GM21367 (cell line): ENCODE measurements around the gene KCNAB2.

Experiments used
- ATAC-seq: cut with Tn5 transposase; IDR thresholded peaks from one replicate; pipeline ENCODE4 v1.9.1; 2021; ENCODE audit not compliant: unreplicated experiment

The KCNAB2 gene

DNA sequence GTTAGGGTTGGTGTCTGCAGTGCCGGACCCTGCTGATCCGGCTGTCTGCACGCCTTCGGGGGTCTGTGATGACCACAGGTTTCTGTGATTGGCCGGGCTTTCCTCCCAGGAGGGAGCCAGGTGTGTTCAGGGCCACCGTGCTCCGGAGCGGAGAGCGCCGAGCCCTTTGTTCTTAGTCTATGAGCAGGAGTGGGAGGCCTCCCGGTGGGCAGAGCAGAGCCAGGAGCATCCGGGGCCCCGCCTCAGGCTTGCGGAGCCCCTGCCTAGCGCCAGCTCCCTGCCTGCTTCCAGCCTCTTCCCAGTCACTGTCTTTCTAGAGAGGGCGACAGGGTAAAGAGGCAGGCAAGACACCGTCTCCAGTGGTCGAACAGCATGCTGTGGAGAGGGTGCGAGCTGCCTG, 31.8 kb downstream of the KCNAB2 start:
- ATAC-seq: no peak

DNA sequence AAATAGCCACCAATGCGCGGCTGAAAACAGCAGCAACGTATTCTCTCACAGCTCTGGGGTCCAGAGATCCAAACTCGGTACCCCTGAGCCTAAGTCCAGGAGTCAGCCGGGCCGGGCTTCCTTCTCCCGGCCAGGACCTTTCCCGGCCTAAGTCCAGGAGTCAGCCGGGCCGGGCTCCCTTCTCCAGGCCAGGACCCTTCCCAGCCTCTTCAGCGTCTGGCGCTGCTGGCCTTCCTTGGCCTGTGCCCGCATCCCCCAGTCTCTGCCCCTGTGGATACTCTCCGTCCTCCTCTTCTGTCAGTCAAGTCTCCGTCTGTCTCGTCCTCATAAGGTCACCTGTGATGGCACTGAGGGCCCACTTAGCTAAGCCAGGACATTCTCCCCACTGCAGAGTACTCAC, 32.2 kb downstream of the KCNAB2 start:
- ATAC-seq: no peak

GRCh38 chr1:6080469-6080868, 34.8 kb downstream of the KCNAB2 start:
- no peak for ATAC-seq

DNA sequence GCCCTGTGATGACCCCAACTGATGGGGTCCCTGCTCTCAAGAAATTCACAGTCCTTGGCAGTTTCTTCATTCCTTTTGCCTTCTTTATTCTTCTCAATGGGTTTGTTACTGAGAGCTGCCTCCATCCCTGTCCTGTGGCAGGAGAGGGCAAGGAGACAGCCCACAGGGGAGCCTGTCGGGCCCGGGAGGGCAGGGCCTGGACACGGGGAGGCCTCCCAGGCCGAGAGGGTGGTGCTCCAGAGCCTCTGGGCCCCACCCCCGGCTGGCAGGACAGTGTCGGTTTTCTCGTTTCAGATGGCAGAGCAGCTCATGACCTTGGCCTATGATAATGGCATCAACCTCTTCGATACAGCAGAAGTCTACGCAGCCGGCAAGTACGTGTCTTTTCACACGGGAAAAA, 36.2 kb downstream of the KCNAB2 start:
- ATAC-seq: no peak

GRCh38 chr1:6082430-6082971, 36.8 kb downstream of the KCNAB2 start:
- ATAC-seq: no peak

DNA sequence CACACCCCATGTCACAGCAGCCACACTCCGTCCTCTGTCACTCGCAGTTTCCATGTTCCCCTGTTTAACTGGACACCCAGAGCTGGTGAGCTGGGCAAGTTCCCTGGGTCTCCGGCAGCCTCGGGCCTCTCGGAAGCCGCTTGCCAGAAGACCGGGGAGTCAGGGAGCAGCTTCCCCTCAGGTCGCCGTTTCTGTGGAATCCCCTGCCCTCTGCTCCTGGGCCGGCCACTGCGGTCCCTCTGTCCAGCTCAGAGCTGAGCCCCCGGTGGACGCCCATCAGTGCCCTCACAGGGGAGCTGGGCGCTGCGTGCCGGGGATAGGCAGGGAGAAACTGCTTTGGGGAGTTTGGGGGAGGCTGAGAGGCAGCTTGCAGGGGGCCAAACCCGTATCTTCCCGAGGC, 37.7 kb downstream of the KCNAB2 start:
- ATAC-seq: no peak

- ATAC-seq: no peak
These were observed 38.2 kb downstream of the KCNAB2 start for GRCh38 chr1:6083801-6084446.

DNA sequence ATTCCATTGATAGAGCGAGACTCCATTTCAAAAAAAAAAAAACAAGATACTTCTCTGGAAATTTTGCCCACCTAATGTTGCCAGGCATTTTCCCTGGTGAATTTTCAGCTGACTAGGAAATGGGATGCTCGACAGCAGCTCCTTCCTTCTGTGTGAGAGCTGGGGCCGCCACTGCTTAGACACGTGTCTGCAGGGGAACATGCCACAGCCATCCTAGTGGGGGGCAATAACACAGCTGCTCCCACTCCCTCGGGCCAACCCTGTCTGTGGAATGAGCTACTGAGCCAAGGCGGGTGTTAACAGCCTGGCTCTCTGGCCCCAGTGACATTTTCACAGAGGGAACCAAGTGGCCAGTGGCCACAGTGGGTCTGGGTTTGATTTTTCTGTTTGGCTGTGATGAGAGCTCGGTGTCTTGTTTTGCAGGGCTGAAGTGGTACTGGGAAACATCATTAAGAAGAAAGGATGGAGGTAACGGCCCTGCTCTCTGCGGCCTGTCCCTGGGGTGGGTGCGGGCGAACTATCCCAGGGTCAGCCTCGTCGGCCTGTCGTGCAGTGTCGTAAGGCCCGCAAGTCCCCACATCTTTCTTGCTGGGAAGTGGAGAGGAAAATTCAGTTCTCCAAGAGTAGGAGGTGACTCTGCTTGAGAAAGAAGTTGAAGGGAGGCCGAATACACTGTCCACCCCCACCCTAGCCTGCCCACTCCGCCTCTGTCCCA, 39.2 kb downstream of the KCNAB2 start:
- no peak for ATAC-seq

- ATAC-seq: no peak
These were observed 40.0 kb downstream of the KCNAB2 start for GRCh38 chr1:6085666-6086065.

GRCh38 chr1:6086358-6086757, 40.7 kb downstream of the KCNAB2 start:
- ATAC-seq: no peak

- ATAC-seq: no peak
These were observed 41.2 kb downstream of the KCNAB2 start for GRCh38 chr1:6086762-6087376.

- ATAC-seq: no peak
These were observed 41.7 kb downstream of the KCNAB2 start for GRCh38 chr1:6087377-6087772.

DNA sequence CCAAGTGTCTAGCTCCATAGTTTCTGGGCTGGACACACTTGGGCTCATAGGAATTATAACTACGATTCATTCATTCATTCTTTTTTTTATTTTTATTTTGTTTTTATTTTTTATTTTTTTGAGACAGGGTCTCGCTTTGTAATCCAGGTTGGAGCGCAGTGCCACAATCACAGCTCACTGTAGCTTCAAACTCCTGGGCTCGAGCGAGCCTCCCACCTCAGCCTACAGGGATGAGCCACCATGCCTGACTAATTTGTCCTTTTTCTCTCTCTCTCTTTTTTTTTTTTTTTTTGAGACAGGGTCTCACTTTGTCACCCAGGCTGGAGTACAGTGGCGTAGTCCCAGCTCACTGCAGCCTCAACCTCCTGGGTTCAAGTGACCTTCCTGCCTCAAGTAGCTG, 42.3 kb downstream of the KCNAB2 start:
- no peak for ATAC-seq

DNA sequence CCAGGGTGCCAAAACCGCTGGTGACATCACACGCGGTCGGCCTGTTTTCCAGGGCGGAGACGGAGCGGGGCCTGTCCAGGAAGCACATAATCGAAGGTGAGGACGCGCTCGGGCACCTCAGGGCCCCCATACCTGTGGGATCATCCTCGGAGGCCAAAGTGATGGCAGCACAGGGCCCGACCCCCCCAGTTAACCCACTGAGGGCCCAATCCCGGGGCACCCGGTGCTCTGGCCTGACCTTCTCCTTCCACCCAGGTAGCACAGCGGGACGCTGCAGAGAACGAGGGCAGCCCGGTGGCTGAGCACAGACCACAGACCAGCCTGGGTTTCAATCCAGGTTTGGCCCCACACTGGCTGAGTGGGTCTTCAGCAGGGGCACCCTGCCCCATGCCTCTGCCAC, 43.3 kb downstream of the KCNAB2 start:
- ATAC-seq: no peak

- ATAC-seq: no peak
These were observed 44.6 kb downstream of the KCNAB2 start for GRCh38 chr1:6090288-6090687.

- ATAC-seq: no peak
These were observed 45.5 kb downstream of the KCNAB2 start for GRCh38 chr1:6090996-6091822.

GRCh38 chr1:6091823-6092109, 46.1 kb downstream of the KCNAB2 start:
- ATAC-seq: no peak

- no peak for ATAC-seq
These were observed 46.5 kb downstream of the KCNAB2 start for GRCh38 chr1:6092211-6092610.

GRCh38 chr1:6093071-6093470, 47.4 kb downstream of the KCNAB2 start:
- no peak for ATAC-seq

DNA sequence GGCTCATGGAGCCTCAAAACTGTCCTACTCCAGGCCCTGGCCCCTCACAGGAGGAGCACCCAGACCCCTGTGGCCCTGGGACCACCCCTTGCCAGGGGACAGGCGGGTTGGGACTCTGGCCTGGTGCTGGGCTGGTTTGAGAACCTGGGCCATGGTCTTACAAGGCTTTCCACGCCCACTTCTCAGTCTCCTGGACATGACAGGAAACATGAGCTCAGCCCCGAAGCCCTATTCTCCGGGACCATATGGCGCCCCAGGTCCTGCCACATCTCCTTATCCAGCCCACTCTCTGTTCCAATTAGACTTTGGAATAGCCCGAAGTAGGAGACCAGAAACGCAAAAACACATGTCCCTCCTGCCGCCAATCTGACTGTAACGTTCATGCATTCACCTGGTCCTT, 47.9 kb downstream of the KCNAB2 start:
- ATAC-seq: no peak

DNA sequence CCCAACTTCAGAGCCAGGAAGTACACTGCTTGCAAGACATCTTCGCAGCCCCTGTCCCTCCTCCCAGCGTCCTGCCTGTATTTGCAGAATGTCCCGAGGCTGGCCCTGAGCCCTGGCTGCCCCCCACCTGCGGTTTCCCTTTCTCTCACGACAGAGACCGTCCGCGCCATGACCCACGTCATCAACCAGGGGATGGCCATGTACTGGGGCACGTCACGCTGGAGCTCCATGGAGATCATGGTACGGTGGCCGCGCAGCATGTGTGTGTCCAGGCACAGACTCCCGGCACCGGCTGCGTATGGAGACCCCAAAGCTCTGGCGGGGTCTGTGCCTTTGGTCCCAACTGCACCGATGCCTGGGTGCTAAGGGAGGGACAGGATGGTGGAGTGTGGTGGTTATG, 48.6 kb downstream of the KCNAB2 start:
- ATAC-seq: no peak
